ENCODE data around the gene CNN2.
"Not testable (repeated sequence)": the region's sequence is repeated elsewhere in the genome, so short reads cannot be mapped to it uniquely, and the experiment has no call there.

Gene CNN2

GRCh38 chr19:1012334-1012733 is 14.1 kb upstream of the CNN2 start:
- no peak for DNase-seq

GRCh38 chr19:1013218-1013617 is 13.2 kb upstream of the CNN2 start:
- no peak for DNase-seq

GRCh38 chr19:1014161-1015060 is 12.0 kb upstream of the CNN2 start:
- DNase-seq, result no peak

- DNase-seq, result no peak
Measured at GRCh38 chr19:1015061-1015781, 11.2 kb upstream of the CNN2 start.

- no peak for DNase-seq
Measured at GRCh38 chr19:1015782-1016646, 10.4 kb upstream of the CNN2 start.

- DNase-seq, result no peak
Measured at GRCh38 chr19:1016647-1017114, 9.7 kb upstream of the CNN2 start.

- DNase-seq, result no peak
Measured at GRCh38 chr19:1017115-1017905, 9.1 kb upstream of the CNN2 start.

- no peak for DNase-seq
Measured at GRCh38 chr19:1017906-1018305, 8.5 kb upstream of the CNN2 start.

GRCh38 chr19:1018393-1018792 is 8.0 kb upstream of the CNN2 start:
- DNase-seq, result no peak

- no peak for DNase-seq
Measured at GRCh38 chr19:1018932-1019615, 7.3 kb upstream of the CNN2 start.

- DNase-seq, result no peak
Measured at GRCh38 chr19:1019616-1019961, 6.8 kb upstream of the CNN2 start.

GRCh38 chr19:1019980-1020867 is 6.2 kb upstream of the CNN2 start:
- no peak for DNase-seq

- DNase-seq, result peak; percentile 98 to 99
Measured at GRCh38 chr19:1020868-1021425, 5.5 kb upstream of the CNN2 start, which contains the start of gene TMEM259. TMEM259 (minus strand) TSS chr19:1021123; CDS start chr19:1020996, 127 bp downstream.

- DNase-seq, result not testable (repeated sequence)
Measured at GRCh38 chr19:1023883-1024188, 2.6 kb upstream of the CNN2 start.

GRCh38 chr19:1025080-1025479 is 1.3 kb upstream of the CNN2 start:
- not testable (repeated sequence) for DNase-seq

- no peak for DNase-seq
Measured at GRCh38 chr19:1026783-1027649, 608 bp downstream of the CNN2 start.

- no peak for DNase-seq
Measured at GRCh38 chr19:1027650-1028061, 1.2 kb downstream of the CNN2 start.

- DNase-seq, result no peak
Measured at GRCh38 chr19:1028062-1028926, 1.9 kb downstream of the CNN2 start.
